ENCODE data around the gene ZNF280B.

DNA sequence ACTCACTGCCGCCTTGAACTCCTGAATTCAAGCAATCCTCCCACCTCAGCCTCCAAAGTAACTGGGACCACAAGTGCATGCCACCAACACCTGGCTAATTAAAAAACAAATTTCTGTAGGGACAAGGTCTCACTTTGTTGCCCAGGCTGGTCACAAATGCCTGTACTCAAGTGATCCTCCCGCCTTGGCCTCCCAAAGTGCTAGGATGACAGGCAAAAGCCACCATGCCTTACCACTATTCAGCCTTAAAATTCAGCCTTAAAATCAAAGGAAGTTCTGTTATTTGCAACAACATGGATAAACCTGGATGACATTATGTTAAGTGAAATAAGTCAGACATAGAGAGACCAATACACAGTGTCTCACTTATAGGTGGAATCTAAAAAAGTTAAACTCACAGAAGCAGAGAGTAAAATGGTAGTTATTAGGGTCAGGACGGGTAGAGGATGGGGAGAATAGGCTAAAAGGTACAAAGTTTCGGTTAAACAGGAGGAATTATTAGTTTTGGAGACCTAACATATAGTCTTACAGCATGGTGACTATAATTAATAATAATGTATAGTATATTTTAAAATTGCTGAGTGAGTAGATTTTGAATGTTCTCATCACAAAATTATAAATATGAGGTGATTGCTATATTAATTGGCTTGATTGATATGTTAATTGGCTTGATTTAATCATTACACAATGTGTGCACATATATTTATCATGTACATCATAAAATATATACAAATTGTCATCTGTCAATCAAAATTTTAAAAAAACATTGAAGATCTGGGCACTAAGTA, 17.8 kb upstream of the ZNF280B start:
- TF ChIP-seq, protein P1, sequence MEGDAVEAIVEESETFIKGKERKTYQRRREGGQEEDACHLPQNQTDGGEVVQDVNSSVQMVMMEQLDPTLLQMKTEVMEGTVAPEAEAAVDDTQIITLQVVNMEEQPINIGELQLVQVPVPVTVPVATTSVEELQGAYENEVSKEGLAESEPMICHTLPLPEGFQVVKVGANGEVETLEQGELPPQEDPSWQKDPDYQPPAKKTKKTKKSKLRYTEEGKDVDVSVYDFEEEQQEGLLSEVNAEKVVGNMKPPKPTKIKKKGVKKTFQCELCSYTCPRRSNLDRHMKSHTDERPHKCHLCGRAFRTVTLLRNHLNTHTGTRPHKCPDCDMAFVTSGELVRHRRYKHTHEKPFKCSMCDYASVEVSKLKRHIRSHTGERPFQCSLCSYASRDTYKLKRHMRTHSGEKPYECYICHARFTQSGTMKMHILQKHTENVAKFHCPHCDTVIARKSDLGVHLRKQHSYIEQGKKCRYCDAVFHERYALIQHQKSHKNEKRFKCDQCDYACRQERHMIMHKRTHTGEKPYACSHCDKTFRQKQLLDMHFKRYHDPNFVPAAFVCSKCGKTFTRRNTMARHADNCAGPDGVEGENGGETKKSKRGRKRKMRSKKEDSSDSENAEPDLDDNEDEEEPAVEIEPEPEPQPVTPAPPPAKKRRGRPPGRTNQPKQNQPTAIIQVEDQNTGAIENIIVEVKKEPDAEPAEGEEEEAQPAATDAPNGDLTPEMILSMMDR (IDR thresholded peaks at IDR 0.05 in 2 of 3, conservative IDR thresholded peaks at IDR 0.05 in 1 of 3; ENCODE audit: borderline replicate concordance in 1 of 3, insufficient read depth in 1 of 3, low read depth in 2 of 3, low read length in 2 of 3) = no peak
- TF ChIP-seq ZBTB33 (IDR thresholded peaks at IDR 0.05; ENCODE audit: extremely low read depth, insufficient replicate concordance, low read length) = no peak
- no peak for TF ChIP-seq POLR2AphosphoS5 (IDR thresholded peaks at IDR 0.05; ENCODE audit: low read depth, low read length)
- no peak for TF ChIP-seq ZFX (IDR thresholded peaks at IDR 0.05)
- TF ChIP-seq, protein P2, sequence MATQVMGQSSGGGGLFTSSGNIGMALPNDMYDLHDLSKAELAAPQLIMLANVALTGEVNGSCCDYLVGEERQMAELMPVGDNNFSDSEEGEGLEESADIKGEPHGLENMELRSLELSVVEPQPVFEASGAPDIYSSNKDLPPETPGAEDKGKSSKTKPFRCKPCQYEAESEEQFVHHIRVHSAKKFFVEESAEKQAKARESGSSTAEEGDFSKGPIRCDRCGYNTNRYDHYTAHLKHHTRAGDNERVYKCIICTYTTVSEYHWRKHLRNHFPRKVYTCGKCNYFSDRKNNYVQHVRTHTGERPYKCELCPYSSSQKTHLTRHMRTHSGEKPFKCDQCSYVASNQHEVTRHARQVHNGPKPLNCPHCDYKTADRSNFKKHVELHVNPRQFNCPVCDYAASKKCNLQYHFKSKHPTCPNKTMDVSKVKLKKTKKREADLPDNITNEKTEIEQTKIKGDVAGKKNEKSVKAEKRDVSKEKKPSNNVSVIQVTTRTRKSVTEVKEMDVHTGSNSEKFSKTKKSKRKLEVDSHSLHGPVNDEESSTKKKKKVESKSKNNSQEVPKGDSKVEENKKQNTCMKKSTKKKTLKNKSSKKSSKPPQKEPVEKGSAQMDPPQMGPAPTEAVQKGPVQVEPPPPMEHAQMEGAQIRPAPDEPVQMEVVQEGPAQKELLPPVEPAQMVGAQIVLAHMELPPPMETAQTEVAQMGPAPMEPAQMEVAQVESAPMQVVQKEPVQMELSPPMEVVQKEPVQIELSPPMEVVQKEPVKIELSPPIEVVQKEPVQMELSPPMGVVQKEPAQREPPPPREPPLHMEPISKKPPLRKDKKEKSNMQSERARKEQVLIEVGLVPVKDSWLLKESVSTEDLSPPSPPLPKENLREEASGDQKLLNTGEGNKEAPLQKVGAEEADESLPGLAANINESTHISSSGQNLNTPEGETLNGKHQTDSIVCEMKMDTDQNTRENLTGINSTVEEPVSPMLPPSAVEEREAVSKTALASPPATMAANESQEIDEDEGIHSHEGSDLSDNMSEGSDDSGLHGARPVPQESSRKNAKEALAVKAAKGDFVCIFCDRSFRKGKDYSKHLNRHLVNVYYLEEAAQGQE (IDR thresholded peaks at IDR 0.05; ENCODE audit: low read depth) = no peak

Data from HCT116 (cell line).